Sigmoid colon (tissue), 4 donors: ENCODE results near the gene PACRG.

ENCODE experiments used
- POLR2A ChIP-seq, 2 donors: fragments of 450-650 bp; IDR thresholded peaks; one replicate each; pipeline ENCODE4 v1.6.1; 2016; ENCODE audit warnings: antibody characterized with exemption in 2 of 2, mild to moderate bottlenecking in 2 of 2, moderate library complexity in 2 of 2
- POLR2AphosphoS5 ChIP-seq, 4 donors: sonication (generic); formaldehyde crosslinking; IDR thresholded peaks; one replicate each; pipeline ENCODE4 v1.6.1; 2017; ENCODE audit warnings: antibody characterized with exemption in 4 of 4
- TF ChIP-seq, protein P1 (sequence below), 4 experiments: fragments of 450-650 bp in 3 of 4; fragments of 200-600 bp in 1 of 4; IDR thresholded peaks; one replicate each; pipeline ENCODE4 v1.5.1; 2016 to 2019; ENCODE audit warnings: antibody characterized with exemption in 4 of 4, mild to moderate bottlenecking in 3 of 4, moderate library complexity in 2 of 4

GRCh38 chr6:163197839-163198238 lies 470.1 kb downstream of the PACRG start:
- TF ChIP-seq, protein P1, sequence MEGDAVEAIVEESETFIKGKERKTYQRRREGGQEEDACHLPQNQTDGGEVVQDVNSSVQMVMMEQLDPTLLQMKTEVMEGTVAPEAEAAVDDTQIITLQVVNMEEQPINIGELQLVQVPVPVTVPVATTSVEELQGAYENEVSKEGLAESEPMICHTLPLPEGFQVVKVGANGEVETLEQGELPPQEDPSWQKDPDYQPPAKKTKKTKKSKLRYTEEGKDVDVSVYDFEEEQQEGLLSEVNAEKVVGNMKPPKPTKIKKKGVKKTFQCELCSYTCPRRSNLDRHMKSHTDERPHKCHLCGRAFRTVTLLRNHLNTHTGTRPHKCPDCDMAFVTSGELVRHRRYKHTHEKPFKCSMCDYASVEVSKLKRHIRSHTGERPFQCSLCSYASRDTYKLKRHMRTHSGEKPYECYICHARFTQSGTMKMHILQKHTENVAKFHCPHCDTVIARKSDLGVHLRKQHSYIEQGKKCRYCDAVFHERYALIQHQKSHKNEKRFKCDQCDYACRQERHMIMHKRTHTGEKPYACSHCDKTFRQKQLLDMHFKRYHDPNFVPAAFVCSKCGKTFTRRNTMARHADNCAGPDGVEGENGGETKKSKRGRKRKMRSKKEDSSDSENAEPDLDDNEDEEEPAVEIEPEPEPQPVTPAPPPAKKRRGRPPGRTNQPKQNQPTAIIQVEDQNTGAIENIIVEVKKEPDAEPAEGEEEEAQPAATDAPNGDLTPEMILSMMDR (IDR thresholded peaks at IDR 0.05) = no peak
- no peak for TF ChIP-seq POLR2AphosphoS5 (IDR thresholded peaks at IDR 0.05)
- no peak for TF ChIP-seq POLR2A (IDR thresholded peaks at IDR 0.05)
